ENCODE measurements around the gene GRID2. TPM values are rescaled to one million over a fixed set of nuclear protein-coding genes. Genes with fewer than 3 reads are reported as not detected.

The GRID2 gene
- total and polyA plus RNA-seq, 4 donors = under 0.01 to 0.02 TPM; not detected in 2

DNA sequence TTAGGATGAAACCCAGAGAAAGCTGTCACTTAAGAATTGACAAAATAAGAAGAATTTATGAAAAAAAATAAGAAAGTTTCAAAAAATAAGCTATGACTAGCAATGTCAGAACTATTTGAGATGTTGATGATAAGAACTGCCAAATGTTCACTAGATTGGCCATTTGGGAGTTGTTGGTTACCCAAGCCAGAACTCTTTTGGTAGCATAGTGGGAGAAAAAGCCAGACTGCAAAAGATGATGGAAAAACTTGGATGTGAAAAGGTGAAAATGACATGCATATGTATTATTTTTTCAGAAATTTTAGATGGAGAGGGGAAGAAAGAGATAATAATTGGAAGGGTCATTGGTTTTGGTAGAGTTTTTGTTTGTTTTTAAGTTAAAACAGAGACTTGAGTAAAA lies 1127.6 kb downstream of the GRID2 start:
- no peaks in the 10 kb centered on the region for H3K4me1 ChIP-seq (ENCODE audit: control insufficient read depth in 4 of 4, insufficient read depth in 4 of 4, low read length in 3 of 4)
- no peak overlapping the region for H3K4me3 ChIP-seq (ENCODE audit: low read depth in 1 of 3, low read length in 3 of 3)
- H3K9ac ChIP-seq (ENCODE audit: low read depth in 1 of 2, low read length in 2 of 2) = no peak overlapping the region
- H3K27me3 ChIP-seq (ENCODE audit: control insufficient read depth in 4 of 4, insufficient read depth in 4 of 4, low read length in 3 of 4) = no peaks in the 10 kb centered on the region
- no peaks in the 10 kb centered on the region for H3K9me3 ChIP-seq (ENCODE audit: control insufficient read depth in 4 of 4, low read length in 3 of 4)
- H3K36me3 ChIP-seq (ENCODE audit: control insufficient read depth in 4 of 4, insufficient read depth in 3 of 4, low read depth in 1 of 4, low read length in 3 of 4) = no peaks in the 10 kb centered on the region
- TF ChIP-seq HNF4G (IDR thresholded peaks at IDR 0.05) = no peak
- no peak for TF ChIP-seq FOXA1 (IDR thresholded peaks at IDR 0.05)
- no peak for DNase-seq (ENCODE audit: low spot score)
- H3K27ac ChIP-seq (ENCODE audit: low read depth in 1 of 2, low read length in 2 of 2) = no peak overlapping the region

DNA sequence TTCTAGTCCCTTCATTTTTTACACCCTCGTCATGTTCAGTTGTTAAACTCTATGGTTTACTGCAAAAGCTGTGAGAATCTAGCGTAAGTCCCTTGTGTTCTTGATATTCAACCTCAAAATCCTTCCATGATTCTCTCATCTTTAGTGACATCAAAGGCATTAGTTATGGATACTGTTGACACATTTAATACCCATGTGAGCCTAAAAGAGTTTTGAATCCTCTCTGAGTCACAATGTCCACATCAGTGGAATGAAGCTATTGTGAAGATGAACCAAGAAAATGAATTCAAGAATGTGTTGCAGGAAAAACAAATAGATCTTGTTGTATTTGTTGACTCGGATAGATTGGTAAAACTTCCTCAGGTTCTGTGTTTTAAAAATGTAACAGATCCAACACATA lies 1130.1 kb downstream of the GRID2 start:
- Histone ChIP-seq H3K36me3 (ENCODE audit: control insufficient read depth in 4 of 4, insufficient read depth in 3 of 4, low read depth in 1 of 4, low read length in 3 of 4) (no peaks in the 10 kb centered on the region), H3K9ac (ENCODE audit: low read depth in 1 of 2, low read length in 2 of 2) (no peak overlapping the region), H3K9me3 (ENCODE audit: control insufficient read depth in 4 of 4, low read length in 3 of 4) (no peaks in the 10 kb centered on the region), H3K4me1 (ENCODE audit: control insufficient read depth in 4 of 4, insufficient read depth in 4 of 4, low read length in 3 of 4) (no peaks in the 10 kb centered on the region), H3K27me3 (ENCODE audit: control insufficient read depth in 4 of 4, insufficient read depth in 4 of 4, low read length in 3 of 4) (no peaks in the 10 kb centered on the region), H3K4me3 (ENCODE audit: low read depth in 1 of 3, low read length in 3 of 3) (no peak overlapping the region), H3K27ac (ENCODE audit: low read depth in 1 of 2, low read length in 2 of 2) (no peak overlapping the region)
- DNase-seq (ENCODE audit: low spot score) = no peak
- TF ChIP-seq, protein P1, sequence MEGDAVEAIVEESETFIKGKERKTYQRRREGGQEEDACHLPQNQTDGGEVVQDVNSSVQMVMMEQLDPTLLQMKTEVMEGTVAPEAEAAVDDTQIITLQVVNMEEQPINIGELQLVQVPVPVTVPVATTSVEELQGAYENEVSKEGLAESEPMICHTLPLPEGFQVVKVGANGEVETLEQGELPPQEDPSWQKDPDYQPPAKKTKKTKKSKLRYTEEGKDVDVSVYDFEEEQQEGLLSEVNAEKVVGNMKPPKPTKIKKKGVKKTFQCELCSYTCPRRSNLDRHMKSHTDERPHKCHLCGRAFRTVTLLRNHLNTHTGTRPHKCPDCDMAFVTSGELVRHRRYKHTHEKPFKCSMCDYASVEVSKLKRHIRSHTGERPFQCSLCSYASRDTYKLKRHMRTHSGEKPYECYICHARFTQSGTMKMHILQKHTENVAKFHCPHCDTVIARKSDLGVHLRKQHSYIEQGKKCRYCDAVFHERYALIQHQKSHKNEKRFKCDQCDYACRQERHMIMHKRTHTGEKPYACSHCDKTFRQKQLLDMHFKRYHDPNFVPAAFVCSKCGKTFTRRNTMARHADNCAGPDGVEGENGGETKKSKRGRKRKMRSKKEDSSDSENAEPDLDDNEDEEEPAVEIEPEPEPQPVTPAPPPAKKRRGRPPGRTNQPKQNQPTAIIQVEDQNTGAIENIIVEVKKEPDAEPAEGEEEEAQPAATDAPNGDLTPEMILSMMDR (IDR thresholded peaks at IDR 0.05; ENCODE audit: low read depth, low read length, missing input control) = no peak
- TF ChIP-seq, protein P2, sequence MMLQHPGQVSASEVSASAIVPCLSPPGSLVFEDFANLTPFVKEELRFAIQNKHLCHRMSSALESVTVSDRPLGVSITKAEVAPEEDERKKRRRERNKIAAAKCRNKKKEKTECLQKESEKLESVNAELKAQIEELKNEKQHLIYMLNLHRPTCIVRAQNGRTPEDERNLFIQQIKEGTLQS (IDR thresholded peaks at IDR 0.05) = no peak
- 79% methylated on average over 3 of the region's 3 CpGs for WGBS

GRCh38 chr4:93436000-93436626 lies 1132.3 kb downstream of the GRID2 start:
- Histone ChIP-seq H3K9me3 (ENCODE audit: control insufficient read depth in 4 of 4, low read length in 3 of 4) (no peaks in the 10 kb centered on the region), H3K4me3 (ENCODE audit: low read depth in 1 of 3, low read length in 3 of 3) (no peak overlapping the region), H3K27me3 (ENCODE audit: control insufficient read depth in 4 of 4, insufficient read depth in 4 of 4, low read length in 3 of 4) (peaks cover 0 to 2% (median 0%) of the 10 kb centered on the region in 4 donors), H3K27ac (ENCODE audit: low read depth in 1 of 2, low read length in 2 of 2) (no peak overlapping the region), H3K36me3 (ENCODE audit: control insufficient read depth in 4 of 4, insufficient read depth in 3 of 4, low read depth in 1 of 4, low read length in 3 of 4) (no peaks in the 10 kb centered on the region), H3K9ac (ENCODE audit: low read depth in 1 of 2, low read length in 2 of 2) (no peak overlapping the region), H3K4me1 (ENCODE audit: control insufficient read depth in 4 of 4, insufficient read depth in 4 of 4, low read length in 3 of 4) (no peaks in the 10 kb centered on the region)
- DNase-seq (ENCODE audit: low spot score) = no peak
- whole genome bisulfite sequencing = 73% methylated on average over 3 of the region's 3 CpGs
- TF ChIP-seq TAF1 (conservative IDR thresholded peaks at IDR 0.05) = no peak
- no peak for TF ChIP-seq REST (IDR thresholded peaks at IDR 0.05)
- TF ChIP-seq YY1 (IDR thresholded peaks at IDR 0.05) = no peak
- no peak for TF ChIP-seq FOXA1 (IDR thresholded peaks at IDR 0.05)
- TF ChIP-seq EGR1 (IDR thresholded peaks at IDR 0.05; ENCODE audit: low read depth in 2 of 2) = no peak
- no peak for TF ChIP-seq HNF4A (conservative IDR thresholded peaks at IDR 0.05)
- TF ChIP-seq, protein P2 (IDR thresholded peaks at IDR 0.05) = no peak
- TF ChIP-seq FOXA2 (IDR thresholded peaks at IDR 0.05) = no peak
- TF ChIP-seq SP1 (IDR thresholded peaks at IDR 0.05) = no peak
- TF ChIP-seq RXRA (IDR thresholded peaks at IDR 0.05) = no peak
- no peak for TF ChIP-seq RAD21 (IDR thresholded peaks at IDR 0.05)

Data from liver (tissue), 9 donors.